HG03175 (cell line): ENCODE results near the gene PIP5K1A.

Source experiments
- ATAC-seq: cut with Tn5 transposase; IDR thresholded peaks from one replicate; pipeline ENCODE4 v1.9.1; 2021; ENCODE audit warnings: mild to moderate bottlenecking, moderate library complexity; ENCODE audit not compliant: unreplicated experiment

Gene PIP5K1A

DNA sequence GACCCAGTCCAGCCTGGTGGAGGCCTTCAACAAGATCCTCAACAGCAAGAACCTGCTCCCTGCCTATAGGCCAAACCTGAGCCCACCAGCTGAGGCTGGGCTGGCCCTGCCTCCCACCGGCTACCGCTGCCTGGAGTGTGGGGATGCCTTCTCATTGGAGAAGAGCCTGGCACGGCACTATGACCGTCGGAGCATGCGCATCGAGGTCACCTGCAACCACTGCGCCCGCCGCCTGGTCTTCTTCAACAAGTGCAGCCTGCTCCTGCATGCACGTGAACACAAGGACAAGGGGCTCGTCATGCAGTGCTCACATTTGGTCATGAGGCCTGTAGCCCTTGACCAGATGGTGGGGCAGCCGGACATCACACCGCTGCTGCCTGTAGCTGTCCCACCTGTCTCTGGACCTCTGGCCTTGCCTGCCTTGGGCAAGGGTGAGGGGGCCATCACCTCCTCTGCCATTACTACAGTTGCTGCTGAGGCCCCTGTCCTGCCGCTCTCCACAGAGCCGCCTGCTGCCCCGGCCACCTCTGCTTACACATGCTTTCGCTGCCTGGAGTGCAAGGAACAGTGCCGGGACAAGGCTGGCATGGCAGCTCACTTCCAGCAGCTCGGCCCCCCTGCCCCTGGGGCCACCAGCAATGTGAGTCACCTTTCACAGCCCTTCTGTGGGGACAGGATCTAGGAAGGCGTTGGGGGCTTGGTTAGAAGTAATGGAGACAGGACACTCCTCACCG, 89.6 kb downstream of the PIP5K1A start:
- no peak for ATAC-seq

DNA sequence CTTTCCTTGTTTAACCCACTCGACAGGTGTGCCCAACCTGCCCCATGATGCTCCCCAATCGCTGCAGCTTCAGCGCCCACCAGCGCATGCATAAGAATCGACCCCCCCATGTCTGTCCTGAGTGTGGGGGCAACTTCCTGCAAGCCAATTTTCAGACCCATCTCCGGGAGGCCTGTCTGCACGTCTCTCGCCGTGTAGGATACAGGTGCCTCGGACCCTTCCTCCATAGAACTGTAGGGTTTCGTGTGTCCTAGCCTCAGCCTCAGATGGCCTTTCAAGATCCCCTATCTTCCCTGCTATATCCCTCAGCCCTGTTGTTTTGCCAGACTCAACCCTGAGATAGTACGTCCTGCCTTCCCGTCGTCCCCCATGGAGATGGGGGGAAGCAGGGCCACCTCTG, 90.2 kb downstream of the PIP5K1A start:
- no peak for ATAC-seq

DNA sequence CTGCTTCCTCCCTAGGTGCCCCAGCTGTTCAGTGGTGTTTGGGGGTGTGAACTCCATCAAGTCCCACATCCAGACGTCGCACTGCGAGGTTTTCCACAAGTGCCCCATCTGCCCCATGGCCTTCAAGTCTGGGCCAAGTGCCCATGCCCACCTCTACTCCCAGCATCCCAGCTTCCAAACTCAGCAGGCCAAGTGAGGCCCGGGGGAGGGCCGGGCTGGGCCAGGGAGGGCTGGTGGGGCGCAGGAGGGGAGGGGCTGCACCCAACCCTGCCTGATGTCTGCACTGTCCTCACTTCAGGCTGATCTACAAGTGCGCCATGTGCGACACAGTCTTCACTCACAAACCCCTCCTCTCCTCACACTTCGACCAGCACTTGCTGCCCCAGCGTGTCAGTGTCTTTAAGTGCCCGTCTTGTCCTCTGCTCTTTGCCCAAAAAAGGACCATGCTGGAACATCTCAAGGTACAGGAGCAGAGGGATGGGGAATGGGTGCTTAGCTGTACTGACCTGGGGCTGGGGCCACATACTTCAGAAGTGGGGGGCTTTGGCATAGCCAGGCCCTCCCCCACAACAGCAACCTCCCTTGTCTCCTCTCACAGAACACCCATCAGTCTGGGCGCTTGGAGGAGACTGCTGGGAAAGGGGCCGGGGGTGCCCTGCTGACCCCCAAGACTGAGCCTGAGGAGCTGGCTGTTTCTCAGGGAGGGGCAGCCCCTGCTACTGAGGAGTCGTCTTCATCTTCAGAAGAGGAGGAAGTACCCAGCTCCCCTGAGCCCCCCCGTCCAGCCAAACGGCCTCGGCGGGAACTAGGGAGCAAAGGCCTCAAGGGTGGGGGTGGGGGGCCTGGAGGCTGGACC, 91.0 kb downstream of the PIP5K1A start:
- no peak for ATAC-seq

GRCh38 chr1:151289991-151290708, 91.8 kb downstream of the PIP5K1A start:
- ATAC-seq: no peak

DNA sequence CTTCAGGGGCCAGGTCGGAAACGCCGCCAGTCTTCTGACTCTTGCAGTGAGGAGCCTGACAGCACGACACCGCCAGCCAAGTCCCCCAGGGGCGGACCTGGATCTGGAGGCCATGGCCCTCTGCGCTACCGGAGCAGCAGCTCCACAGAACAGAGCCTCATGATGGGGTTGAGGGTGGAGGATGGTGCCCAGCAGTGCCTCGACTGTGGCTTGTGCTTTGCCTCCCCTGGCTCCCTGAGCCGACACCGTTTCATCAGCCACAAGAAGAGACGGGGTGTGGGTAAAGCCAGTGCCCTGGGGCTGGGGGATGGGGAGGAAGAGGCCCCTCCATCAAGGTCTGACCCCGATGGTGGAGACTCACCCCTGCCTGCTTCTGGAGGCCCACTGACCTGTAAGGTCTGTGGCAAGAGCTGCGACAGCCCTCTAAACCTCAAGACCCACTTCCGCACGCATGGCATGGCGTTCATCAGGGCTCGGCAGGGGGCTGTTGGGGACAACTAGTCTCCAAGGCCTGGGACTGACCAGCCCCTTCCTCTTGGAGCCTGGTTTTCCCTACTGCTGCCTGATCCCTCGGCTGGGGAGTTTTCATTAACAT, 92.5 kb downstream of the PIP5K1A start:
- ATAC-seq: no peak

DNA sequence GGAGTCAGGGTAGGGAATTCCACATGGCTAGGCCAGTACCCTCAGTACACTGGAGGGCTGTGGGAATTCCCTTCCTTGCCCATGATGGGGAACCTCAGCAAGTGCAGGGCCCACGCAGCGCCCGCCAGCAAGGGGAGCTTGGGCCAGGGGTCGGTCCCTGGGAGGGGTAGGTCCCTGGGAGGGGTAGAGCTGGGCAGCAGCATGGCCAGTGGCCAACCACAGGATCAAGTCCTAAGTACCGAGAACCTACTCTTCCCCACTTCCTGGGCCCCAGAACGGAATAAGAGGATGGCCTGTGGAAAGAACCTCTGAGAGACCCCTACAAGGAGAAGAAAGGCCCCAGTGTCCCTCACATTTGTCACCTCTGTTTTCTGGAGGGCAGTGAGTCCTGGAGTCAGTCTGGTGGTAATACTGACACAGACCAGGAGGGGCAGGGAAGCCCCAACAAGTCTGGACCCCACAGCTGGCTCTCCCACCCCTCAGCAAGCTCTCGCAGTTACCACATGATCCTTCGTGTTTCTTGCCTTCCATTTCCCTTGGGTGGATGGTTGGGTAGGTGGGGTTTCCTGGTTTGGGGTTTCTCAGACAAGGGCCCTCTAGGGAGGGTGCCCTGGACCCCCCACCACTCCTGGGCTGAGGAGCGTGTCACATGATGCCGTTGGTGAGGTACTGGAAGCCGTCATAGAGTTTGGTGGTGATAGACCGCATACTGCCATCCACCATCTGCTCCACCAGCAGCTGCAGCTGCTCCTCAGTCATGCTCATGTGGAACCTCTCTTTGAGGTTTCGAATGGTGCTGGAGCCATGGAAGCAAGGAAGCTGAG, 94.1 kb downstream of the PIP5K1A start:
- no peak for ATAC-seq

DNA sequence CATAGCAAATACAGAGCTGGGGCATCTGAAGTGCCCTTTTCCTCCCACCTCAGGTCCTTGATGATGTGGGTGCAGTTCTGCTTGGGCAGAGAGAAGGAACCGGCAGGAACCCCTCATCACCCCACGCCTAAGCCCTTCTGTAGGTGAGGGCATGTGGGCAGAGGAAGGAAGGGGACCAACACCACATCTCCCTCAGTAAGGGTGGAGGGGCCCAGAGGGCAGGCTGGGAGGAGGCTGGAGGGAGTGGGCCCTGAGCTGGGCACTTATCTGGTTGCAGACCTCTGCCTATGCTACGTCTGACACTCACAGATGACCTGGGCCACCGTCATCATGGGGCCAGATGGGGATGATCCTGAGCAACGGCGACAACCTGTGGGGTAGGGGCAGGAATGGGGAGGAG, 94.7 kb downstream of the PIP5K1A start:
- no peak for ATAC-seq

DNA sequence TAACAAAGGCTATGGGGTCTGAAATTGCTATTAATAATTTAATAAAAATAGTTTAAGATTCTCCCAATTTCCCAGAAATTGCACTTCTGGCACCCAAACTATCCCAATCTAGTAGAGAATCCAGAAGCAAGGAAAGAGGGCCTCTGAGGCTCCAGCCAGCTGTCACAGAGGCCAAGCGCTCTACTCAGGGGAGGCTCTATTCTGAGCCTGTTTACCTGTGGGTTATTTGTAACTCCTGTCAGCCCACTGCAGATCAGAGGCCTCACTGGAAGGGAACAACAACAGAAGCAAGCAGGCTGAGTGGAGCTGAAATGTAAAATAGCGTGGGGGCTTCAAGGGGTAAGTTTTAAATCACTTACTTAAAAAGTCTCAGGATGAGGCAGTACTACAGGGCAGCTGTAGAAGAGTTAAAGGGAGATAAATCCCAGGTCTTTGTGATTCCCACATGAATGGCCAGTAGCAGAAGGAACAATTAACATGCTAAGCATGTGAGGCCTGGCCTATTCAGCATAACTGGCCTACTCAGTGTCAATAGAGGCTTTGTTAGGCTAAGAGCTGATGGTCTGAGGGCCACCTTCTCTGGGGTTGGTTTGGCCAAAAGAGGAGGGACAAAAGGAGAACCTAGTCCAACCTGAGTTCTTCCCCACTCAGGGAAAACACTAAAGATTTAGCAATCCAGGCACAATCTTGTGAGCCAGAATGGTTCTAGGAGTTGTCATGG, 96.5 kb downstream of the PIP5K1A start:
- no peak for ATAC-seq
